T-cell (primary cell): ENCODE data around the gene CLDN10. TPM values are rescaled to one million over a fixed set of nuclear protein-coding genes. Genes with fewer than 3 reads are reported as not detected.

Source experiments
- ATAC-seq, 4 experiments: fragments of 200-7000 bp in 3 of 4; fragments of 150-1000 bp in 1 of 4; cut with Tn5 transposase; replicated peaks in 1 of 4; 1 replicate in 3 of 4; 2 replicates in 1 of 4; pipeline ENCODE4 v1.10.0; 2021; ENCODE audit warnings: moderate library complexity in 3 of 4, mild to moderate bottlenecking in 2 of 4, moderate number of reproducible peaks in 1 of 4
- CTCF ChIA-PET, 2 donors: fragments of 300-600 bp; sonication (Branson Sonifier 250); formaldehyde crosslinking; loops; one replicate each; lab custom pipeline; 2022; ENCODE audit warnings: antibody characterized with exemption in 2 of 2; lab: Charles Lee
- POLR2A ChIA-PET, 2 donors: fragments of 300-600 bp; sonication (Branson Sonifier 250); formaldehyde crosslinking; loops; one replicate each; lab custom pipeline; 2022; ENCODE audit warnings: antibody characterized with exemption in 2 of 2; lab: Charles Lee
- DNase-seq, 35 experiments: peaks; one replicate each; pipeline versions ENCODE4 v3.0.0 to v3.0.0-alpha.2; 2013 to 2023
- H3K27ac ChIP-seq: one replicate; pipeline ENCODE4 v1.5.1; 2013; ENCODE audit warnings: low read length
- H3K27me3 ChIP-seq, 2 experiments: replicated peaks in 1 of 2; 1 replicate in 1 of 2; 2 replicates in 1 of 2; pipeline versions ENCODE4 v1.6.1 to v1.7.0; 2013; ENCODE audit warnings: low read length in 1 of 2, mixed read lengths in 1 of 2; ENCODE audit not compliant: control insufficient read depth in 2 of 2, insufficient read depth in 2 of 2; ENCODE audit errors: extremely low read depth in 1 of 2
- H3K36me3 ChIP-seq, 2 donors: 1 replicate in 1 of 2; 2 replicates in 1 of 2; pipeline versions ENCODE4 v1.6.1 to v1.7.0; 2013; ENCODE audit warnings: low read length in 1 of 2; ENCODE audit not compliant: control insufficient read depth in 2 of 2, insufficient read depth in 1 of 2; ENCODE audit errors: extremely low read depth in 1 of 2
- H3K4me1 ChIP-seq, 2 experiments: 1 replicate in 1 of 2; 2 replicates in 1 of 2; pipeline versions ENCODE4 v1.6.1 to v1.7.0; 2013; ENCODE audit warnings: low read length in 2 of 2, mixed read lengths in 1 of 2; ENCODE audit not compliant: insufficient read depth in 2 of 2, control insufficient read depth in 1 of 2; ENCODE audit errors: extremely low read depth in 1 of 2
- H3K4me3 ChIP-seq, 2 donors: 1 replicate in 1 of 2; 2 replicates in 1 of 2; pipeline versions ENCODE4 v1.5.1 to v1.7.0; 2013; ENCODE audit warnings: mild to moderate bottlenecking in 2 of 2, low read length in 1 of 2, moderate library complexity in 1 of 2; ENCODE audit not compliant: control insufficient read depth in 1 of 2; ENCODE audit errors: extremely low read depth in 1 of 2
- H3K9me3 ChIP-seq: 2 replicates; pipeline ENCODE4 v1.7.0; 2013
- H3K27ac Mint-ChIP-seq, 2 donors: one replicate each; pipeline ENCODE4 v1.8.0; 2020 to 2021; ENCODE audit warnings: mild to moderate bottlenecking in 2 of 2, mixed read lengths in 2 of 2
- H3K27me3 Mint-ChIP-seq, 2 donors: one replicate each; pipeline ENCODE4 v1.8.0; 2021 to 2022; ENCODE audit warnings: mixed read lengths in 2 of 2
- H3K36me3 Mint-ChIP-seq: one replicate; pipeline ENCODE4 v1.8.0; 2021; ENCODE audit warnings: mixed read lengths
- H3K4me1 Mint-ChIP-seq, 3 donors: one replicate each; pipeline ENCODE4 v1.8.0; 2020 to 2022; ENCODE audit warnings: mixed read lengths in 3 of 3, mild to moderate bottlenecking in 1 of 3
- H3K4me3 Mint-ChIP-seq, 3 donors: one replicate each; pipeline ENCODE4 v1.8.0; 2020 to 2022; ENCODE audit warnings: mild to moderate bottlenecking in 3 of 3, mixed read lengths in 3 of 3, moderate library complexity in 3 of 3
- H3K9me3 Mint-ChIP-seq, 3 donors: one replicate each; pipeline ENCODE4 v1.8.0; 2020 to 2022; ENCODE audit warnings: mixed read lengths in 3 of 3
- WGBS: methylation state at CpG from one replicate; pipeline ENCODE4 v1.1.5; 2013; ENCODE audit warnings: missing lambda C conversion rate; ENCODE audit not compliant: insufficient coverage; 5-methylcytosine and 5-hydroxymethylcytosine counted together
- total RNA-seq, 35 experiments: library from RNA in 6 of 35; stranded (reverse) in 6 of 35; fragments of 120-200 nt in 1 of 35; gene quantifications; one replicate each; pipeline versions ENCODE4 v1.2.1 to v1.2.4 and lab custom pipeline; 2013 to 2026

CLDN10 gene
- total RNA-seq, 5 donors from 2014 or later (not counting 1 experiment from before 2014, with no cell fraction given): 0.32 TPM; not detected in 4

DNA sequence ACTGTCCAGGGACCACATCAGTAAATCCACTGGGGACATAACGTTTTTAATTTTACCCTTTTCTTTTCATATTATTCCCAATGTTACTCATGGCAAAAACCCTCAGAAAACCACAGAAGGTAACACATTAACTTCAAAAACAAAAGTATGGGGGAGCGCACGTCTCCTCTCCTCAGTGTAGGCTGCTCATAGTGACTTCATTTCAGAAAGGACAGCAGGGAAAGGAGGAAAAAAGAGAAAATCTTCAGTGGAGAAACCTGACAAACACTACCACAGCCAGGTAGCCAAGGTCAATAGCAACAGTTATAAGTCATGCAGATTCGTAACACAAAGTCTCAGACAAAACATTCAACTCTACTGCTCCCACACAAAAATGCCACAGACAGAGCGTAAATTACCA is 70.6 kb downstream of the CLDN10 start:
- Histone ChIP-seq H3K36me3 (no peaks in the 10 kb centered on the region), H3K27ac (no peak overlapping the region), H3K27me3 (peaks cover 0 to 7% of the 10 kb centered on the region in 2 experiments), H3K9me3 (no peaks in the 10 kb centered on the region), H3K4me3 (no peak overlapping the region), H3K4me1 (no peaks in the 10 kb centered on the region)
- H3K4me3 Mint-ChIP-seq: no peak overlapping the region
- no peak overlapping the region for H3K27ac Mint-ChIP-seq
- no peaks in the 10 kb centered on the region for H3K4me1 Mint-ChIP-seq
- no peaks in the 10 kb centered on the region for H3K9me3 Mint-ChIP-seq
- DNase-seq (no peak), ATAC-seq (no peak)
- ChIA-PET POLR2A (no interaction called here), CTCF (interaction anchor here (0.5 to 6.4 kb wide), 4 partner anchors 183 to 211 kb away, joined by 4 to 77 read pairs (median 40); no protein-coding TSS in a partner anchor)
- no peaks in the 10 kb centered on the region for H3K36me3 Mint-ChIP-seq
- peaks cover 4 to 12% of the 10 kb centered on the region in 2 donors for H3K27me3 Mint-ChIP-seq
- WGBS: 29% methylated on average over 2 of the region's 5 CpGs

- no peaks in the 10 kb centered on the region for H3K36me3 ChIP-seq
- peaks cover 0 to 7% of the 10 kb centered on the region in 2 experiments for H3K27me3 ChIP-seq
- POLR2A ChIA-PET: no interaction called here
- H3K4me3 ChIP-seq: no peak overlapping the region
- no peaks in the 10 kb centered on the region for H3K4me1 ChIP-seq
- no peak overlapping the region for H3K27ac ChIP-seq
- Mint-ChIP-seq H3K36me3 (no peaks in the 10 kb centered on the region), H3K4me1 (no peaks in the 10 kb centered on the region), H3K27ac (no peak overlapping the region), H3K27me3 (peaks cover 4 to 12% of the 10 kb centered on the region in 2 donors), H3K4me3 (no peak overlapping the region), H3K9me3 (no peaks in the 10 kb centered on the region)
- ATAC-seq (no peak), DNase-seq (peak in 5 of 35 experiments; percentile 0 to 67 (median 5))
- no peaks in the 10 kb centered on the region for H3K9me3 ChIP-seq
- CTCF ChIA-PET: interaction anchor here (0.6 to 6.4 kb wide), 14 partner anchors 8 to 256 kb away, joined by 3 to 77 read pairs (median 3); no protein-coding TSS in a partner anchor
- WGBS: 6% methylated on average over 3 of the region's 5 CpGs
These were observed 71.5 kb downstream of the CLDN10 start for GRCh38 chr13:95624020-95624419.

- Mint-ChIP-seq H3K9me3 (no peaks in the 10 kb centered on the region), H3K36me3 (no peaks in the 10 kb centered on the region), H3K27ac (no peak overlapping the region), H3K4me3 (no peak overlapping the region), H3K27me3 (peaks cover 5 to 17% of the 10 kb centered on the region in 2 donors), H3K4me1 (no peaks in the 10 kb centered on the region)
- CTCF ChIA-PET: interaction anchor here in 1 of 2 donors (5.0 kb wide), 1 partner anchor 207 kb away, joined by 69 read pairs; no protein-coding TSS in a partner anchor
- H3K4me3 ChIP-seq: no peak overlapping the region
- ATAC-seq (no peak), DNase-seq (no peak)
- no peaks in the 10 kb centered on the region for H3K9me3 ChIP-seq
- no peaks in the 10 kb centered on the region for H3K36me3 ChIP-seq
- H3K27ac ChIP-seq: no peak overlapping the region
- H3K4me1 ChIP-seq: no peaks in the 10 kb centered on the region
- peaks cover 0 to 7% of the 10 kb centered on the region in 2 experiments for H3K27me3 ChIP-seq
- POLR2A ChIA-PET: interaction anchor here in 1 of 2 donors (0.7 kb wide), 1 partner anchor 196 kb away, joined by 4 read pairs; no protein-coding TSS in a partner anchor
These were observed 74.2 kb downstream of the CLDN10 start for GRCh38 chr13:95626768-95627167.

GRCh38 chr13:95627590-95627989 is 75.1 kb downstream of the CLDN10 start:
- H3K4me3 Mint-ChIP-seq: no peak overlapping the region
- whole genome bisulfite sequencing: 100% methylated on average over 1 of the region's 1 CpG

DNA sequence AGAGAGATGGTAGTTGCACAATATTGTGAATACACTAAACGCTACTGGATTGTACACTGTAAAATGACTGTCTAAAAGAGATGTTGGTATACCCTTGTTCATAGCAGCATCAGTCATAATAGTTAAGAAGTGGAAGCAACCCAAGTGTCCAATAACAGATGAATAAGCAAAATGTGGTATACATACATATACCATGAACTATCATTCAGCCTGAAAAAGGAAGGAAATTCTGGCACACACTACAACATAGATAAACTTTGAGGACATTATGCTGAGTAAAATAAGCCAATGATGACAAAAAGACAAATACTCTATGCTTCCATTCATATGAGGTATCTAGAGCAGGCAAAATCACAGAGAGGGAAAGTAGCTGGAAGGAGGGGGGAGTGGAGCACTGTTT is 76.0 kb downstream of the CLDN10 start:
- WGBS: no CpG with 5 or more reads among the region's 1 CpG
- H3K27ac ChIP-seq: no peak overlapping the region
- Mint-ChIP-seq H3K4me1 (no peaks in the 10 kb centered on the region), H3K9me3 (no peaks in the 10 kb centered on the region), H3K27ac (no peak overlapping the region), H3K27me3 (peaks cover 17 to 24% of the 10 kb centered on the region in 2 donors), H3K36me3 (no peaks in the 10 kb centered on the region), H3K4me3 (no peak overlapping the region)
- POLR2A ChIA-PET: no interaction called here
- DNase-seq (no peak), ATAC-seq (no peak)
- H3K27me3 ChIP-seq: peaks cover 0 to 11% of the 10 kb centered on the region in 2 experiments
- no peaks in the 10 kb centered on the region for H3K36me3 ChIP-seq
- H3K4me3 ChIP-seq: no peak overlapping the region
- no peaks in the 10 kb centered on the region for H3K4me1 ChIP-seq
- H3K9me3 ChIP-seq: no peaks in the 10 kb centered on the region
- CTCF ChIA-PET: no interaction called here

More at GRCh38 chr13:95627590-95627989, 75.1 kb downstream of the CLDN10 start:
- Mint-ChIP-seq H3K27ac (no peak overlapping the region), H3K4me1 (no peaks in the 10 kb centered on the region), H3K9me3 (no peaks in the 10 kb centered on the region), H3K27me3 (peaks cover 11 to 22% of the 10 kb centered on the region in 2 donors), H3K36me3 (no peaks in the 10 kb centered on the region)
- no peak overlapping the region for H3K4me3 ChIP-seq
- H3K4me1 ChIP-seq: no peaks in the 10 kb centered on the region
- DNase-seq: no peak
- H3K27me3 ChIP-seq: peaks cover 0 to 12% of the 10 kb centered on the region in 2 experiments
- H3K27ac ChIP-seq: no peak overlapping the region
- H3K9me3 ChIP-seq: no peaks in the 10 kb centered on the region
- POLR2A ChIA-PET: interaction anchor here in 1 of 2 donors (0.7 kb wide), 1 partner anchor 195 kb away, joined by 4 read pairs; no protein-coding TSS in a partner anchor
- no peaks in the 10 kb centered on the region for H3K36me3 ChIP-seq
- ATAC-seq: no peak
- CTCF ChIA-PET: interaction anchor here in 1 of 2 donors (5.0 kb wide), 1 partner anchor 206 kb away, joined by 69 read pairs; no protein-coding TSS in a partner anchor

- CTCF ChIA-PET: no interaction called here
- Histone ChIP-seq H3K36me3 (no peaks in the 10 kb centered on the region), H3K27me3 (peaks cover 0 to 12% of the 10 kb centered on the region in 2 experiments), H3K4me1 (no peaks in the 10 kb centered on the region), H3K27ac (no peak overlapping the region), H3K4me3 (no peak overlapping the region), H3K9me3 (no peaks in the 10 kb centered on the region)
- H3K27me3 Mint-ChIP-seq: peaks cover 19 to 26% of the 10 kb centered on the region in 2 donors
- DNase-seq (no peak), ATAC-seq (no peak)
- H3K27ac Mint-ChIP-seq: no peak overlapping the region
- POLR2A ChIA-PET: no interaction called here
- no peaks in the 10 kb centered on the region for H3K4me1 Mint-ChIP-seq
- H3K9me3 Mint-ChIP-seq: no peaks in the 10 kb centered on the region
- WGBS: 89% methylated on average over 3 of the region's 4 CpGs
- H3K4me3 Mint-ChIP-seq: no peak overlapping the region
- H3K36me3 Mint-ChIP-seq: no peaks in the 10 kb centered on the region
These were observed 76.6 kb downstream of the CLDN10 start for GRCh38 chr13:95629071-95629470.
